GM19395 (cell line): ENCODE results near the gene CCDC167.

Source experiments
- ATAC-seq: cut with Tn5 transposase; IDR thresholded peaks from one replicate; pipeline ENCODE4 v1.9.1; 2021; ENCODE audit warnings: mild to moderate bottlenecking, moderate library complexity; ENCODE audit not compliant: unreplicated experiment

The CCDC167 gene

DNA sequence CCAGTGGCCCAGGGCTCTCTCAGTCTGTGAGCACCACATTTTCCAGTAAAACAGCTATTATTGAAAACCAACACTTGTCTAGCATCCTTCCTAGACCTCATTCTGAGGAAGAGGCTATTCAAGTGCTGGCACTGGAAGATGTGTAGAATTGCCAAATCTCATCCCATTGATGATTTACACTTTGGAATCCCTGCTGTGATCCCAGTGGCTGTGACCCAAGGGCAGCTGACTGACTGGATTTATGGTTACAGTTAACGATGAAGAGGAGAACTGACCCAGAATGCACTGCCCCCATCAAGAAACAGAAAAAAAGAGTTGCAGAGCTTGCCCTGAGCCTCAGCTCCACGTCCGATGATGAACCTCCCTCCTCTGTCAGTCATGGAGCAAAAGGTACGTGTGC lies 64.3 kb downstream of the CCDC167 start:
- ATAC-seq = no peak

DNA sequence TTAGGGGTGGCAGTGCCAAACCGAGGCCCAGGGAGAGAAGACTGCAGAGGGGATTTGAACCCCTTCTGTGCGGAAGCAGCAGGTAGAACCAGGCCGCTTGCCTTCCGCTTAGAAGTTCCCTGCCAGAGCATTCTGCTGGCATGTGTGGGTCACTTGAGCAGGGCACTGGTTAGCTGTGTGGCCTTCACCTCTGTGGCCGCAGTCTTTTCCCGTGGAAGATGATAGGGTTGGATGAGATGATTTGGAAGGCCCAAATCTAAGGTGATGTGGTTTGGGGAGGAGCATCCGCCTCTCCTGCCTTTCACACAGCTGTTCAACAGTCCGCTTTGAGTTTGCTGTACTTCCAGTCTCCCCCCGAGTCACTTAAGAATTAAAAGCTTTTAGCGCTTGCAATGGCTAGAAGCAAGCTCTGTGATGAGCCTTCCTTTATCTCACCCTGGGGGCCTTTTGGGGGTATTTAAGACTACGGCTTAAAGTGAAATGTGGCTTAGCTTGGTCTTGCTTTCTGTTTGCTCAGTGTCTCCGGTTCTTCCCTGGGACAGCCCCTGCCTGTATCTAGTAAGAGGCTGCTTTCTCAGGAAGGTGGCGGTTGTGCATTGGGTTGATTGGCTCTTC lies 65.9 kb downstream of the CCDC167 start:
- peak; percentile 46 for ATAC-seq
